Mesendoderm (in vitro differentiated cells): Measurements from ENCODE around the gene EPM2A.
"Not testable (repeated sequence)": the region's sequence is repeated elsewhere in the genome, so short reads cannot be mapped to it uniquely, and the experiment has no call there.

Experiments used
- DNase-seq: peaks from one replicate; pipeline ENCODE4 v3.0.0; 2013
- H2AK5ac ChIP-seq: 2 replicates; pipeline ENCODE4 v1.6.1; 2013; ENCODE audit warnings: low read length, inconsistent platforms
- H2BK120ac ChIP-seq: 2 replicates; pipeline ENCODE4 v1.6.1; 2013; ENCODE audit warnings: low read depth, mild to moderate bottlenecking, low read length, moderate library complexity, mixed read lengths
- H2BK15ac ChIP-seq: replicated peaks from 2 replicates; pipeline ENCODE4 v1.6.1; 2013; ENCODE audit warnings: low read depth, mild to moderate bottlenecking, moderate library complexity
- H2BK5ac ChIP-seq: 2 replicates; pipeline ENCODE4 v1.6.1; 2013; ENCODE audit warnings: low read length, inconsistent platforms
- H3K18ac ChIP-seq: 2 replicates; pipeline ENCODE4 v1.6.1; 2013; ENCODE audit warnings: mild to moderate bottlenecking, low read length, mixed read lengths
- H3K23ac ChIP-seq: one replicate; pipeline ENCODE4 v1.6.1; 2013; ENCODE audit warnings: low read length
- H3K27ac ChIP-seq: 2 replicates; pipeline ENCODE4 v1.5.1; 2013; ENCODE audit warnings: low read depth, mild to moderate bottlenecking, inconsistent platforms, low read length, moderate library complexity
- H3K27me3 ChIP-seq: 2 replicates; pipeline ENCODE4 v1.6.1; 2013; ENCODE audit warnings: low read length, control low read depth, mild to moderate bottlenecking, inconsistent platforms; ENCODE audit not compliant: insufficient read depth, poor library complexity
- H3K36me3 ChIP-seq: 2 replicates; pipeline ENCODE4 v1.6.1; 2013; ENCODE audit warnings: low read length, inconsistent platforms; ENCODE audit not compliant: control insufficient read depth, insufficient read depth
- H3K4ac ChIP-seq: one replicate; pipeline ENCODE4 v1.6.1; 2013; ENCODE audit warnings: low read depth, mild to moderate bottlenecking, low read length, moderate library complexity
- H3K4me1 ChIP-seq: 2 replicates; pipeline ENCODE4 v1.6.1; 2013; ENCODE audit warnings: low read depth, low read length, inconsistent platforms; ENCODE audit not compliant: control insufficient read depth
- H3K4me2 ChIP-seq: 2 replicates; pipeline ENCODE4 v1.6.1; 2013; ENCODE audit warnings: low read length
- H3K4me3 ChIP-seq: 2 replicates; pipeline ENCODE4 v1.5.1; 2013; ENCODE audit warnings: mild to moderate bottlenecking, low read length
- H3K56ac ChIP-seq: one replicate; pipeline ENCODE4 v1.6.1; 2013; ENCODE audit warnings: low read length
- H3K79me1 ChIP-seq: 2 replicates; pipeline ENCODE4 v1.6.1; 2013; ENCODE audit warnings: low read length, inconsistent platforms
- H3K79me2 ChIP-seq: 2 replicates; pipeline ENCODE4 v1.6.1; 2013; ENCODE audit warnings: mild to moderate bottlenecking, low read length; ENCODE audit not compliant: control insufficient read depth, insufficient read depth
- H3K9ac ChIP-seq: 2 replicates; pipeline ENCODE4 v1.6.1; 2013; ENCODE audit warnings: low read length, inconsistent platforms
- H4K5ac ChIP-seq: one replicate; pipeline ENCODE4 v1.6.1; 2013; ENCODE audit warnings: low read length
- H4K8ac ChIP-seq: one replicate; pipeline ENCODE4 v1.6.1; 2013; ENCODE audit warnings: low read depth, mild to moderate bottlenecking, control low read depth, low read length, moderate library complexity
- WGBS: extraction: QIAGEN DNeasy Blood & Tissue Kit; methylation state at CpG from one replicate; pipeline ENCODE4 v1.1.7; 2013; ENCODE audit warnings: low lambda C conversion rate, missing lambda C conversion rate; ENCODE audit not compliant: insufficient coverage; ENCODE audit errors: extremely low coverage; 5-methylcytosine and 5-hydroxymethylcytosine counted together

EPM2A gene

DNA sequence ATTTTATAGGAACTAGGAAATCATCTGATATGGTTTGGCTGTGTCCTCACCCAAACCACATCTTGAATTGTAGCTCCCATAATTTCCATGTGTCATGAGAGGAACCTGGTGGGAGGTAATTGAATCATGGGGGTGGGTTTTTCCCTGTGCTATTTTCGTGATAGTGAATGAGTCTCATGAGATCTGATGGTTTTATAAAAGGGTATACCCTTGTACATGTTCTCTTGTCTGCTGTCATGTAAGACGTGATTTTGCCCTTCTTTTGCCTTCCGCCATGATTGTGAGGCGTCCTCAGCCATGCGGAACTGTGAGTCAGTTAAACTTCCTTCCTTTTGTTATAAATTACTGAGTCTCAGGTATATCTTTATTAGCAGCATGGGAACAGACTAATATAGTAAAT lies 27.9 kb downstream of the EPM2A start:
- H3K27ac ChIP-seq, result no peak overlapping the region
- no CpG with 5 or more reads among the region's 5 CpGs for WGBS

DNA sequence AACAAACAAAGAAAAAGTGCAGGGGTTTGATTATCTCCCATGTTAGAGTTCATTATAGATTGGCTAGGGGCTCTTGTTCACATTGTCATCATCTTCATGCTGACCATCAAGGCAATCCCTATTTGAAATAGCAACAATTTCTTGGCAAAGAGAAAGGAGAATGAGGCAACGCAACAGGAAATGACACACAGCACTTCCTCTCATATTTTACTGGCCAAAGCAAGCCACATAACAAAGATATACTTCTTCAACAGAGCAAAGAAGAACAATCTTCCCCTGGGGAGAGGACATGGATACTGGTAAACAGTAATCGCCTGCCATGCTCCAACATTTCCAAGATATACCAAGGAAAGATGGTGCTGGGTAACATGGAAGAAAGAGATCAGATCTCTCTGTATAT lies 29.8 kb downstream of the EPM2A start:
- Histone ChIP-seq H3K23ac (no peak overlapping the region), H3K4ac (peak overlapping the region; percentile 48), H4K5ac (no peak overlapping the region), H3K27ac (no peak overlapping the region), H3K4me1 (no peaks in the 10 kb centered on the region), H3K4me3 (no peak overlapping the region), H3K79me2 (no peaks in the 10 kb centered on the region), H2AK5ac (no peak overlapping the region), H3K4me2 (no peak overlapping the region), H3K18ac (no peak overlapping the region), H3K27me3 (no peaks in the 10 kb centered on the region), H3K36me3 (no peaks in the 10 kb centered on the region), H2BK15ac (no peak overlapping the region), H3K9ac (no peak overlapping the region), H4K8ac (no peak overlapping the region), H2BK5ac (no peak overlapping the region), H3K79me1 (no peaks in the 10 kb centered on the region), H3K56ac (no peak overlapping the region), H2BK120ac (no peak overlapping the region)
- no peak for DNase-seq
- WGBS, result no CpG with 5 or more reads among the region's 2 CpGs

More for the DNA sequence above, 27.9 kb downstream of the EPM2A start:
- no peak overlapping the region for H2BK15ac ChIP-seq
- H2BK120ac ChIP-seq, result no peak overlapping the region
- H4K5ac ChIP-seq, result no peak overlapping the region
- no peak overlapping the region for H3K4me2 ChIP-seq
- H2BK5ac ChIP-seq, result no peak overlapping the region
- no peak overlapping the region for H3K18ac ChIP-seq
- no peak overlapping the region for H3K4ac ChIP-seq
- H3K79me1 ChIP-seq, result no peaks in the 10 kb centered on the region
- H3K79me2 ChIP-seq, result no peaks in the 10 kb centered on the region
- no peak overlapping the region for H3K4me3 ChIP-seq
- H3K23ac ChIP-seq, result no peak overlapping the region
- H3K36me3 ChIP-seq, result no peaks in the 10 kb centered on the region
- no peak overlapping the region for H3K56ac ChIP-seq
- no peak overlapping the region for H3K9ac ChIP-seq
- DNase-seq, result no peak
- no peak overlapping the region for H4K8ac ChIP-seq
- H3K27me3 ChIP-seq, result no peaks in the 10 kb centered on the region
- H3K4me1 ChIP-seq, result no peaks in the 10 kb centered on the region
- H2AK5ac ChIP-seq, result no peak overlapping the region

DNA sequence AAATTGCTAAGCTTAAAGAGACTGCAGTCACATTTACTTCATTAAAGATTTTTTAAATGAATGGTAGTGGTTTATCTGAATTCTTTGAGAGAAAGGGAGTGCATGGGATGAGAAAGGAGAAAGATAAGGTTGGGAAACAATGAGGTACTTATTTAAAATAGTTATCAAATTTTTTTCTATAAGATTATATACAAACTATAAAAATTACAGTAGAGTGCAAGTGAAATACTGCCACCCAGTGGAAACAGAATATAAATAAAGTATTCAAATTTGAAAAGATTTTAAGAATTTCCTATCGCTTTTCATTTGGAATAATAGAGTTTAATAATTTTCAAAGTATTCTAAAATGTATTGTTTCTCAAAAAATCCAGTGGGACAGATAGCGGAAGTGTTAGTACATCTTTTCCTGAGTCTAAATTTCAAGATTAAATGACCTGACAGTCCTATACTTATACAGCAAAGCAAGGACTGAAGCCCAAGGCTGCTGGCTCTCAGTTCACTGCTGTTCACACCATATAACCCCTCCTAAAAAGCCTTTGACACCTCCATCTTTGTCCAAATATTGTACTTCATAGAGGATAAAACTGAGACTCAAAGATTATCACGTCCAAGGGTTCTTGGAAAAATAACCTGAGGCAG lies 31.1 kb downstream of the EPM2A start:
- H3K36me3 ChIP-seq, result no peaks in the 10 kb centered on the region
- H4K8ac ChIP-seq, result no peak overlapping the region
- no peaks in the 10 kb centered on the region for H3K27me3 ChIP-seq
- H3K56ac ChIP-seq, result no peak overlapping the region
- no peak overlapping the region for H4K5ac ChIP-seq
- no peak overlapping the region for H2BK5ac ChIP-seq
- H3K79me1 ChIP-seq, result no peaks in the 10 kb centered on the region
- H3K27ac ChIP-seq, result no peak overlapping the region
- no peak overlapping the region for H2BK120ac ChIP-seq
- no peak overlapping the region for H3K4ac ChIP-seq
- DNase-seq, result no peak
- no peaks in the 10 kb centered on the region for H3K79me2 ChIP-seq
- H3K4me1 ChIP-seq, result no peaks in the 10 kb centered on the region
- no peak overlapping the region for H3K18ac ChIP-seq
- no peak overlapping the region for H3K23ac ChIP-seq
- no peak overlapping the region for H3K4me2 ChIP-seq
- no peak overlapping the region for H2AK5ac ChIP-seq
- no peak overlapping the region for H3K4me3 ChIP-seq
- H3K9ac ChIP-seq, result no peak overlapping the region
- no CpG with 5 or more reads among the region's 3 CpGs for WGBS
- no peak overlapping the region for H2BK15ac ChIP-seq

DNA sequence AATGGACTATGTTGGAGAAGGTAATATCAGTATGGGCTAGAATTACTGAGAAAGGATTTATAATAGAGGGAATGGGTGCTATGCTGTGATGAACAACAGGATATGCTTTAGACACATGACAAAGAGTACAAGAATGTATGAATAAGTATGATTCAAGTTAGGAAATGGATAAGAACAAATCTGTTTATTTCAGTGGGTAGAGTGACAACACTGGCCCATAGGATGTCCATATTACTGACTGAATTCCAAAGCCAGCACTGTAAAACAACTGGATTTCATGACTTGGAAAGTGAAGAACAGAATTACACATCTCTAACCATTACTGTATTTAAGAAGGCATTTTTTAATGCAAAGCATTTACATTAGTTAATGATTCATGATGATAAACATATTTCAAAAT lies 35.9 kb downstream of the EPM2A start:
- no peak overlapping the region for H4K8ac ChIP-seq
- no peaks in the 10 kb centered on the region for H3K79me2 ChIP-seq
- H3K4me3 ChIP-seq, result no peak overlapping the region
- H3K4ac ChIP-seq, result no peak overlapping the region
- no peaks in the 10 kb centered on the region for H3K4me1 ChIP-seq
- H3K23ac ChIP-seq, result no peak overlapping the region
- DNase-seq, result no peak
- no peak overlapping the region for H3K56ac ChIP-seq
- no peak overlapping the region for H4K5ac ChIP-seq
- H2AK5ac ChIP-seq, result no peak overlapping the region
- no peaks in the 10 kb centered on the region for H3K36me3 ChIP-seq
- no peak overlapping the region for H2BK15ac ChIP-seq
- H3K9ac ChIP-seq, result no peak overlapping the region
- H3K4me2 ChIP-seq, result no peak overlapping the region
- H2BK5ac ChIP-seq, result no peak overlapping the region
- no peak overlapping the region for H3K27ac ChIP-seq
- H3K27me3 ChIP-seq, result no peaks in the 10 kb centered on the region
- H3K79me1 ChIP-seq, result no peaks in the 10 kb centered on the region
- H2BK120ac ChIP-seq, result no peak overlapping the region
- H3K18ac ChIP-seq, result no peak overlapping the region

DNA sequence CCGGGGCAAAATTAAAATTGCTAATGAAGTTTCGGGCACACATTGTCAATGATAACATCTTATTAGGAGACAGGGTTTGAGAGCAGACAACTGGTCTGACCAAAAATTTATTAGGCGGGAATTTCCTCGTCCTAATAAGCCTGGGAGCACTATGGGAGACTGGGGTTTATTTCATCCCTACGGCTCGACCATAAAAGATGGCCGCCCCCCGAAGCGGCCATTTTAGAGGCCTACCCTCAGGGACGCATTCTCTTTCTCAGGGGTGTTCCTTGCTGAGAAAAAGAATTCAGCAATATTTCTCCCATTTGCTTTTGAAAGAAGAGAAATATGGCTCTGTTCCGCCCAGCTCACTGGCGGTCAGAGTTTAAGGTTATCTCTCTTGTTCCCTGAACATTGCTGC lies 37.9 kb downstream of the EPM2A start:
- not testable (repeated sequence) for H3K18ac ChIP-seq

DNA sequence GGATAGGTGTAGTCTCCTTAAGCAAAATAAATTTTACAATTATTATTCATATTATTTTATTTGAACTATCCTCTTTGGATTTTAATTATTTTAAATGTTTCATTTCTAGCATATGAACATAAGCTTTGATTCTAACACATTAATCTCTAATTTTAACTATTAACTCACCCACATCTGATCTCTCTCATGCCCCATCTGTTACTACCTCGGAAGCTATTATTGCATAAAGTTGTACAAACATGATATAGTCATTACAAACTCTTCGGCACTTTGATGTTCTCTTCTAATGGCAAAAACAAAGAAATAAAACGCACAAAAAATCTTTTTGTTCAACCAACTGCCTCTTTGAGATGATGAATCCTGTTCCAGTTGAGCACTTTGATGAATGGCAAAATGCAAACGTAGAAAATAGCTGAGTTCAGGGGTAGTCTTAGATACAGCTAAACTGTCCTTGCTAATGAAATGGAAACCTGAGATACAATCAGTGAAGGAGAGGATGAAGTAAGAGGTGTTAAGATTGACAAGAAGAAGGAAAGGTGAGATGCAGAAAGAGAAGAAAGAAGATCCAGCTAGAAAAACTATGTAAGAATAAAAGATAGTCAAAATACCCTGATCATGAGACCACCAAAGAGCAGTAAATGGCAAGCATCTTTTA lies 41.1 kb downstream of the EPM2A start:
- Histone ChIP-seq H2AK5ac (no peak overlapping the region), H3K27me3 (no peaks in the 10 kb centered on the region), H2BK5ac (no peak overlapping the region), H3K4me2 (no peak overlapping the region), H2BK15ac (no peak overlapping the region), H3K56ac (no peak overlapping the region), H3K79me1 (no peaks in the 10 kb centered on the region), H3K4ac (no peak overlapping the region), H3K36me3 (no peaks in the 10 kb centered on the region), H3K4me1 (no peaks in the 10 kb centered on the region), H4K8ac (no peak overlapping the region), H3K27ac (no peak overlapping the region), H2BK120ac (no peak overlapping the region), H3K9ac (no peak overlapping the region), H3K79me2 (no peaks in the 10 kb centered on the region), H3K23ac (no peak overlapping the region), H4K5ac (no peak overlapping the region), H3K4me3 (no peak overlapping the region), H3K18ac (no peak overlapping the region)
- no peak for DNase-seq
- no CpG with 5 or more reads among the region's 4 CpGs for WGBS

More for the DNA sequence above, 37.9 kb downstream of the EPM2A start:
- H3K23ac ChIP-seq, H3K4ac ChIP-seq, H4K8ac ChIP-seq, H3K27ac ChIP-seq, H3K79me1 ChIP-seq, H3K27me3 ChIP-seq, H3K4me2 ChIP-seq, DNase-seq, H3K4me1 ChIP-seq, H3K56ac ChIP-seq, H2BK15ac ChIP-seq, H3K9ac ChIP-seq, H2BK5ac ChIP-seq, H2BK120ac ChIP-seq, H3K36me3 ChIP-seq, H2AK5ac ChIP-seq, H3K79me2 ChIP-seq, H3K4me3 ChIP-seq, H4K5ac ChIP-seq: not testable (repeated sequence)
- no CpG with 5 or more reads among the region's 12 CpGs for WGBS
